GM21717 (cell line): ENCODE results near the gene ILF2.
"Not testable (repeated sequence)": the region's sequence is repeated elsewhere in the genome, so short reads cannot be mapped to it uniquely, and the experiment has no call there.

Experiments
- ATAC-seq: cut with Tn5 transposase; IDR thresholded peaks from one replicate; pipeline ENCODE4 v1.9.1; 2021; ENCODE audit warnings: mild to moderate bottlenecking, moderate library complexity; ENCODE audit not compliant: unreplicated experiment

The ILF2 gene

GRCh38 chr1:153649863-153650235, 20.9 kb downstream of the ILF2 start:
- no peak for ATAC-seq

- ATAC-seq = no peak
Observed at GRCh38 chr1:153649137-153649862, 21.5 kb downstream of the ILF2 start.

DNA sequence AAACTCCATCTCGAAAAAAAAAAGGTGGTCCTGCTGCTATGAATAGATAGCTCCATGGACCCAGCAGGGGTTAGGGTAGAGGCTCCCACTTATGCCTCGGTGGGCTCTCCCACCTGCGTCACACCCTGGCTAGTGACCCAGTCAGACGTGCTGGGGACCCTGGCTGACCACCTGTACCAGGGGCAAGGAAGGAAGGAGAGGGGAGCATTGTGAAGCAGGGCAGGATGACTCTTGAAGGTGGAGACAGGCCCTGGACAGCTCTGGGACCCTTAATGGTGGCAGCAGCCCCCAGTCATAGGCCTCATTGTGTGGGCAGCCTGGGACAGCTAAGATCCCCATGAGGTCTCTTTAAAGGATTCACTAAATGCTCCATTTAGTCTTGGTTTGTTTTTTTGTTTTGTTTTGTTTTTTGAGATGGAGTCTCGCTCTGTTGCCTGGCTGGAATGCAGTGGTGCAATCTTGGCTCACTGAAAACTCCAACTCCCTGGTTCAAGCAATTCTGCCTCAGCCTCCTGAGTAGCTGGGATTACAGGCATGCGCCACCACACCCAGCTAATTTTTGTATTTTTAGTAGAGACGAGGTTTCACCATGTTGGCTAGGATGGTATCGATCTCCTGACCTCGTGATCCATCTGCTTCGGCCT, 22.7 kb downstream of the ILF2 start:
- ATAC-seq = no peak

DNA sequence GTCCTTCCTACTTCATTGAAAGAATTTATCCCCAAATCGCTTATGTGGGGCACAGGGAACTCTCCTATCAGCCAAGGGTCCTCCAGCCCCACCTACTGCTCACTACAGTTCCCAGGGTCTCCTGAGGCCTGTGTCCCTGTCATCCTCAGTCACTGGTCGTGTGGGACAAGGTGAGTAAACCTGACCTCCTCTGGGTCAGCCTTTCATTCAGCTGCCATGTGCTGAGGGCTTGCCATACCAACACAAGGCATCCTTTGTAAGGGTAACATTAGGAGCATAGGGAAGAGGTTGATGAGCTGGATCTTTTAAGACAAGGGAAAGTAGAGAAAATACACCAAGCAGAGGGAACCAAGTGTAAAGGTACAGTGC, 23.5 kb downstream of the ILF2 start:
- no peak for ATAC-seq

- ATAC-seq = no peak
Observed at GRCh38 chr1:153646672-153647345, 24.0 kb downstream of the ILF2 start.

- no peak for ATAC-seq
Observed at GRCh38 chr1:153643816-153644215, 27.0 kb downstream of the ILF2 start.

GRCh38 chr1:153643100-153643499, 27.7 kb downstream of the ILF2 start:
- ATAC-seq = no peak

DNA sequence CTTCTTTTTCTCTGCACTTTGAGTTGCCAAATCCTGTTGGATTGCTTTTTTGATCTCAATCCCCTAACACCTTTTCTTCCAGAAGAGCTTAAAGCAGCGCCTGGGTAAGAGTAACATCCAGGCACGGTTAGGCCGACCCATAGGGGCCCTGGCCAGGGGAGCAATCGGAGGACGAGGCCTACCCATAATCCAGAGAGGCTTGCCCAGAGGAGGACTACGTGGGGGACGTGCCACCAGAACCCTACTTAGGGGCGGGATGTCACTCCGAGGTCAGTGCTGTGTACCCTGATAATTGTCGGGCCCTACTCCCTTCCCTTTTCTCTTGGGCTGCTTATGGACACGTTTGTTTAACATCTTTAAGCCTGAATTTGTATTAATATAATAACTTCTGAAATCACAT, 28.6 kb downstream of the ILF2 start:
- ATAC-seq = no peak

DNA sequence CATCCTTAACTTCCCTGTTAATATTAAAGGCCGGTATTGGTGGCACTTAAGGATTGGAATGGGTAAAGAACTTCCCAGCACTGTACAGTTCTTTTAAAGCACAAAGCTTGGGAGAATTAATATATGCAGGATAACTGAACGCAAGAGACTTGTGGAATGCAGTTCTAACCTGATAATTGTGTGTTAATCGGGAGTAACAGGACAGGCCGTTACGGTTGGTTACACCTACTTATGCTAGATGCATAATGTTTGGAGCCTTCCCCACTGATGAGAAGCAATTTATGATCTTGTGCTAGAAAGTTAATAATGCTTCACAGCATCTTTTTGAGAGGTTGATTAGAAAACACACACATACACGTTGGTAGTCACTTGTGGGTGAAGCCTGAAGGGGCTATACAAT, 29.9 kb downstream of the ILF2 start:
- ATAC-seq = no peak

DNA sequence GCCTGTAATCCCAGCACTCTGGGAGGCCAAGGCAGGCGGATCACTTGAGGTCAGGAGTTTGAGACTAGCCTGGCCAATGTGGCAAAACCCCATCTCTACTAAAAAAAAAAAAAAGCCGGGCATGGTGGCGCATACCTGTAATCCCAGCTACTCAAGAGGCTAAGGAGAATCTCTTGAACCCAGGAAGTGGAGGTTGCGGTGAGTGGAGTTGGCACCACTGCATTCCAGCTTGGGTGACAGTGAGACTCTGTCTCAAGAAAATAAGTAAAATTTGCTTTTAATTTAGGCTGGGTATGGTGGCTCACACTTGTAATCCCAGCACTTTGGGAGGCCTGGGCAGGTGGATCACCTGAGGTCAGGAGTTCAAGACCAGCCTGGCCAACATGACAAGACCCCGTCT, 30.6 kb downstream of the ILF2 start:
- ATAC-seq = not testable (repeated sequence)

GRCh38 chr1:153639280-153639679, 31.5 kb downstream of the ILF2 start:
- no peak for ATAC-seq

- ATAC-seq = no peak
Observed at GRCh38 chr1:153638261-153638660, 32.5 kb downstream of the ILF2 start.

DNA sequence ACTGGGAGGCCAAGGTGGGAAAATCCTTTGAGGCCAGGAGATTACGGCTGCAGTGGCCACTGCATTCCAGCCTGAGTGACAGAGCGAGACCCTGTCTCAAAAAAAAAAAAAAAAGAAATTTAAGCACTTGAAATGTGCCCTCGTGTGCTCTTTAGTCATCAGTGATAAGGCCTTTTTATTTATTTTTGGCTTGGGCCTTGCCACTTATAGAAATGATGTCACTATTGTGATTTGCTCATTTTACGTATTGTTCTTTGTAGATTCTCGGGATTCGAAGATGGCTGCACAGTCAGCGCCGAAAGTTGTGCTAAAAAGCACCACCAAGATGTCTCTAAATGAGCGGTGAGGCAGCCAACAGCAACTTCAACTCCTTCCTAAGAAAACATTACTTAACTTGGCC, 34.5 kb downstream of the ILF2 start:
- ATAC-seq = no peak

DNA sequence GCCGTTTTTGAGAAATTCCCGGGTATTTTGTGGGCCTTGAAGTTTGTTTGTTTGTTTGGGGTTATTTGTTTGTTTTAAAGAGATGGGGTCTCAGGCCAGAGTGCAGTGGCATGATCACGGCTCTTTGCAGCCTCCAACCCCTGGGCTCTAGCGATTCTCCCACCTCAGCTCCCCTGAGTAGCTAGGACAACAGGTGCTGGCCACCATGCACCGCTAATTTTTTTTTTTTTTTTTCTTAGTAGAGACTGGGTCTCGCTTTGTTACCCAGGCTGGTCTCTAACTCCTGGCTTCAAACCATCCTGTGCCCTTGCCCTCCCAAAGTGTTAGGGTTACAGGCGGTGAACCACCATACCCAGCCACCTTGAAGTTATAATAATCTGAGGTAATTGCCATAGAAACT, 34.9 kb downstream of the ILF2 start:
- ATAC-seq = no peak

- ATAC-seq = peak; percentile 83
Observed at GRCh38 chr1:153633754-153634665, 36.8 kb downstream of the ILF2 start, which contains the start of gene CHTOP. CHTOP (plus strand) TSS chr1:153634066; CDS start chr1:153636589, 2,523 bp downstream.

GRCh38 chr1:153633161-153633753, 37.5 kb downstream of the ILF2 start:
- peak; percentile 2 for ATAC-seq

- ATAC-seq = no peak
Observed at GRCh38 chr1:153631047-153632022, 39.5 kb downstream of the ILF2 start.

DNA sequence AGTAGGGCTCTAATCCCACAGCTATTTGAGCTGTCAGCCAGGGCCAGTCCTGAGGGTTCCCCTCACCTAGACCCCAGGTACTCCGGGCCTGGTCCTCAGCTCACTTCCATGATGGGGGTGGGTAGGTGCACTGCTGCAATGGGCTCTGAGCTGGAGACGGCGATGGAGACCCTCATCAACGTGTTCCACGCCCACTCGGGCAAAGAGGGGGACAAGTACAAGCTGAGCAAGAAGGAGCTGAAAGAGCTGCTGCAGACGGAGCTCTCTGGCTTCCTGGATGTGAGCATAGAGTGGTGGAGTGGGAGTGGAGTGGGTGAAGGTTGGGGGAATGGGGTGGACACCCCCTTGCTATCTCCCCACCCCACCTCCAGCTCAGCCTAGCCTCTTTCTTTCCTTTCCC, 40.4 kb downstream of the ILF2 start:
- ATAC-seq = no peak

- no peak for ATAC-seq
Observed at GRCh38 chr1:153629971-153630370, 40.8 kb downstream of the ILF2 start.

DNA sequence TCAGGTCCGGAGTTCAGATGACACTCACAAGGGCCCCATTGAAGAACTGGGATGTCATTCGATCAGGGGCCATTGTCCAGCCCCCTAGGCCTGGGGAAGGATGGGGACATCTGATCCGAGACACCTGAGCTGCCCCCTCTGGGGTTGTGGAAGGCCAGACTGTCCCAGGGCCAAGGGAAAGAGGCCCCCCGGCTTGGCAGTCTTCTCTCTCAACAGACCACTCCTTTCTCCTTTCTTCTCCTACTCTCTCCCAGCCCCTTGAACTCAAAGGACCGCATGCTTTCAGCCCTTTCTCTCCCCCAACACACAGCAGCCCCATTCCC, 41.5 kb downstream of the ILF2 start:
- ATAC-seq = no peak
